ENCODE results near the gene SCFD1.
A peak's percentile ranks its signal among the peaks of the same experiment; 100 is the strongest.
"Not testable (repeated sequence)": the region's sequence is repeated elsewhere in the genome, so short reads cannot be mapped to it uniquely, and the experiment has no call there.

SCFD1 gene

GRCh38 chr14:30621940-30622830, at the start of gene SCFD1:
SCFD1 (plus strand) TSS chr14:30622319; CDS start chr14:30622339, 20 bp downstream.
- Histone ChIP-seq H3K4me3 (ENCODE audit: low read length) (peak within 1 kb of the TSS; percentile 72), H2AFZ (ENCODE audit: low read depth, low read length) (peak within 1 kb of the TSS; percentile 74), H3K4me1 (ENCODE audit: insufficient read depth, low read length) (peaks cover 10% of the 10 kb centered on the region), H3K9me3 (ENCODE audit: low read length) (peaks cover 4% of the 10 kb centered on the region), H3K27me3 (ENCODE audit: insufficient read depth, low read length) (no peaks in the 10 kb centered on the region), H3K36me3 (ENCODE audit: insufficient read depth, low read length) (peaks cover 3% of the 10 kb centered on the region)

GRCh38 chr14:30572771-30573170, 49.3 kb upstream of the SCFD1 start:
- H3K4me3 ChIP-seq (ENCODE audit: low read length), result no peak overlapping the region
- H3K36me3 ChIP-seq (ENCODE audit: insufficient read depth, low read length), result no peaks in the 10 kb centered on the region
- H2AFZ ChIP-seq (ENCODE audit: low read depth, low read length), result no peak overlapping the region
- no peaks in the 10 kb centered on the region for H3K27me3 ChIP-seq (ENCODE audit: insufficient read depth, low read length)
- H3K4me1 ChIP-seq (ENCODE audit: insufficient read depth, low read length), result peaks cover 4% of the 10 kb centered on the region
- no peaks in the 10 kb centered on the region for H3K9me3 ChIP-seq (ENCODE audit: low read length)

- no peaks in the 10 kb centered on the region for H3K36me3 ChIP-seq (ENCODE audit: insufficient read depth, low read length)
- H3K9me3 ChIP-seq (ENCODE audit: low read length), result no peaks in the 10 kb centered on the region
- H3K4me3 ChIP-seq (ENCODE audit: low read length), result no peak overlapping the region
- no peak overlapping the region for H2AFZ ChIP-seq (ENCODE audit: low read depth, low read length)
- H3K27me3 ChIP-seq (ENCODE audit: insufficient read depth, low read length), result no peaks in the 10 kb centered on the region
- H3K4me1 ChIP-seq (ENCODE audit: insufficient read depth, low read length), result peaks cover 4% of the 10 kb centered on the region
Measured at GRCh38 chr14:30573226-30573814, 48.8 kb upstream of the SCFD1 start.

GRCh38 chr14:30573966-30574365, 48.2 kb upstream of the SCFD1 start:
- Histone ChIP-seq H3K4me1 (ENCODE audit: insufficient read depth, low read length) (peaks cover 4% of the 10 kb centered on the region), H3K36me3 (ENCODE audit: insufficient read depth, low read length) (no peaks in the 10 kb centered on the region), H3K27me3 (ENCODE audit: insufficient read depth, low read length) (no peaks in the 10 kb centered on the region), H3K4me3 (ENCODE audit: low read length) (no peak overlapping the region), H2AFZ (ENCODE audit: low read depth, low read length) (no peak overlapping the region), H3K9me3 (ENCODE audit: low read length) (no peaks in the 10 kb centered on the region)

GRCh38 chr14:30574777-30575176, 47.3 kb upstream of the SCFD1 start:
- H3K27me3 ChIP-seq (ENCODE audit: insufficient read depth, low read length); H3K9me3 ChIP-seq (ENCODE audit: low read length); H3K4me1 ChIP-seq (ENCODE audit: insufficient read depth, low read length); H3K36me3 ChIP-seq (ENCODE audit: insufficient read depth, low read length); H3K4me3 ChIP-seq (ENCODE audit: low read length); H2AFZ ChIP-seq (ENCODE audit: low read depth, low read length): not testable (repeated sequence)

GRCh38 chr14:30576333-30576732, 45.8 kb upstream of the SCFD1 start:
- H3K36me3 ChIP-seq (ENCODE audit: insufficient read depth, low read length); H3K9me3 ChIP-seq (ENCODE audit: low read length); H2AFZ ChIP-seq (ENCODE audit: low read depth, low read length); H3K4me1 ChIP-seq (ENCODE audit: insufficient read depth, low read length); H3K4me3 ChIP-seq (ENCODE audit: low read length); H3K27me3 ChIP-seq (ENCODE audit: insufficient read depth, low read length): not testable (repeated sequence)

GRCh38 chr14:30580616-30581282, 41.4 kb upstream of the SCFD1 start:
- H3K27me3 ChIP-seq (ENCODE audit: insufficient read depth, low read length), result no peaks in the 10 kb centered on the region
- no peaks in the 10 kb centered on the region for H3K4me1 ChIP-seq (ENCODE audit: insufficient read depth, low read length)
- no peak overlapping the region for H2AFZ ChIP-seq (ENCODE audit: low read depth, low read length)
- H3K9me3 ChIP-seq (ENCODE audit: low read length), result peaks cover 4% of the 10 kb centered on the region
- no peak overlapping the region for H3K4me3 ChIP-seq (ENCODE audit: low read length)
- peaks cover 12% of the 10 kb centered on the region for H3K36me3 ChIP-seq (ENCODE audit: insufficient read depth, low read length)

- Histone ChIP-seq H3K36me3 (ENCODE audit: insufficient read depth, low read length) (peaks cover 13% of the 10 kb centered on the region), H3K4me1 (ENCODE audit: insufficient read depth, low read length) (no peaks in the 10 kb centered on the region), H3K4me3 (ENCODE audit: low read length) (no peak overlapping the region), H3K27me3 (ENCODE audit: insufficient read depth, low read length) (no peaks in the 10 kb centered on the region), H3K9me3 (ENCODE audit: low read length) (peaks cover 4% of the 10 kb centered on the region), H2AFZ (ENCODE audit: low read depth, low read length) (no peak overlapping the region)
Measured at GRCh38 chr14:30581283-30581625, 40.9 kb upstream of the SCFD1 start.

- no peak overlapping the region for H3K4me3 ChIP-seq (ENCODE audit: low read length)
- H3K36me3 ChIP-seq (ENCODE audit: insufficient read depth, low read length), result peaks cover 15% of the 10 kb centered on the region
- H2AFZ ChIP-seq (ENCODE audit: low read depth, low read length), result no peak overlapping the region
- no peaks in the 10 kb centered on the region for H3K27me3 ChIP-seq (ENCODE audit: insufficient read depth, low read length)
- peaks cover 4% of the 10 kb centered on the region for H3K9me3 ChIP-seq (ENCODE audit: low read length)
- H3K4me1 ChIP-seq (ENCODE audit: insufficient read depth, low read length), result no peaks in the 10 kb centered on the region
Measured at GRCh38 chr14:30582376-30582775, 39.7 kb upstream of the SCFD1 start.

GRCh38 chr14:30584058-30584630, 38.0 kb upstream of the SCFD1 start:
- H2AFZ ChIP-seq (ENCODE audit: low read depth, low read length), result no peak overlapping the region
- H3K36me3 ChIP-seq (ENCODE audit: insufficient read depth, low read length), result peaks cover 18% of the 10 kb centered on the region
- no peaks in the 10 kb centered on the region for H3K4me1 ChIP-seq (ENCODE audit: insufficient read depth, low read length)
- H3K4me3 ChIP-seq (ENCODE audit: low read length), result no peak overlapping the region
- H3K9me3 ChIP-seq (ENCODE audit: low read length), result peaks cover 4% of the 10 kb centered on the region
- H3K27me3 ChIP-seq (ENCODE audit: insufficient read depth, low read length), result no peaks in the 10 kb centered on the region

GRCh38 chr14:30585204-30585603, 36.9 kb upstream of the SCFD1 start:
- H3K4me3 ChIP-seq (ENCODE audit: low read length), result no peak overlapping the region
- H2AFZ ChIP-seq (ENCODE audit: low read depth, low read length), result no peak overlapping the region
- no peaks in the 10 kb centered on the region for H3K27me3 ChIP-seq (ENCODE audit: insufficient read depth, low read length)
- H3K4me1 ChIP-seq (ENCODE audit: insufficient read depth, low read length), result no peaks in the 10 kb centered on the region
- peaks cover 4% of the 10 kb centered on the region for H3K9me3 ChIP-seq (ENCODE audit: low read length)
- H3K36me3 ChIP-seq (ENCODE audit: insufficient read depth, low read length), result peaks cover 27% of the 10 kb centered on the region

- H3K27me3 ChIP-seq (ENCODE audit: insufficient read depth, low read length), result no peaks in the 10 kb centered on the region
- H3K4me1 ChIP-seq (ENCODE audit: insufficient read depth, low read length), result no peaks in the 10 kb centered on the region
- peaks cover 4% of the 10 kb centered on the region for H3K9me3 ChIP-seq (ENCODE audit: low read length)
- H3K36me3 ChIP-seq (ENCODE audit: insufficient read depth, low read length), result peaks cover 32% of the 10 kb centered on the region
- H3K4me3 ChIP-seq (ENCODE audit: low read length), result no peak overlapping the region
- H2AFZ ChIP-seq (ENCODE audit: low read depth, low read length), result no peak overlapping the region
Measured at GRCh38 chr14:30587141-30587540, 35.0 kb upstream of the SCFD1 start.

GRCh38 chr14:30588873-30589272, 33.2 kb upstream of the SCFD1 start:
- Histone ChIP-seq H2AFZ (ENCODE audit: low read depth, low read length) (no peak overlapping the region), H3K36me3 (ENCODE audit: insufficient read depth, low read length) (peaks cover 41% of the 10 kb centered on the region), H3K9me3 (ENCODE audit: low read length) (peaks cover 4% of the 10 kb centered on the region), H3K4me3 (ENCODE audit: low read length) (no peak overlapping the region), H3K27me3 (ENCODE audit: insufficient read depth, low read length) (no peaks in the 10 kb centered on the region), H3K4me1 (ENCODE audit: insufficient read depth, low read length) (no peaks in the 10 kb centered on the region)
